Measurements from ENCODE around the gene OR2AJ1. TPM values are rescaled to one million over a fixed set of nuclear protein-coding genes. Genes with fewer than 3 reads are reported as not detected.

The OR2AJ1 gene
- total RNA-seq, 1 donor = not detected

GRCh38 chr1:247906504-247907047 lies 18.1 kb upstream of the OR2AJ1 start:
- H4K20me1 ChIP-seq (ENCODE audit: insufficient read depth, low read length) = no peaks in the 10 kb centered on the region
- H3K36me3 ChIP-seq (ENCODE audit: insufficient read depth, low read length) = no peaks in the 10 kb centered on the region
- H3K9me3 ChIP-seq (ENCODE audit: low read depth, low read length) = no peaks in the 10 kb centered on the region
- H3K27me3 ChIP-seq (ENCODE audit: insufficient read depth, low read length) = no peaks in the 10 kb centered on the region
- H2AFZ ChIP-seq (ENCODE audit: low read length) = no peak overlapping the region
- H3K4me3 ChIP-seq (ENCODE audit: insufficient read depth, low read length) = no peak overlapping the region
- H3K4me2 ChIP-seq (ENCODE audit: insufficient read depth, low read length) = no peak overlapping the region
- TF ChIP-seq CTCF (IDR thresholded peaks at IDR 0.05; ENCODE audit: extremely low read depth, low read depth, low read length) = no peak
- H3K4me1 ChIP-seq (ENCODE audit: insufficient read depth, low read length) = no peaks in the 10 kb centered on the region
- H3K79me2 ChIP-seq (ENCODE audit: insufficient read depth, low read length) = no peaks in the 10 kb centered on the region
- peak; percentile 62 for DNase-seq (ENCODE audit: insufficient read length, low spot score, missing footprints)
- no peak overlapping the region for H3K27ac ChIP-seq (ENCODE audit: low read depth, low read length)

GRCh38 chr1:247908766-247909165 lies 15.9 kb upstream of the OR2AJ1 start:
- Histone ChIP-seq H3K4me1 (ENCODE audit: insufficient read depth, low read length) (no peaks in the 10 kb centered on the region), H3K36me3 (ENCODE audit: insufficient read depth, low read length) (no peaks in the 10 kb centered on the region), H3K79me2 (ENCODE audit: insufficient read depth, low read length) (no peaks in the 10 kb centered on the region), H3K9me3 (ENCODE audit: low read depth, low read length) (no peaks in the 10 kb centered on the region), H3K27ac (ENCODE audit: low read depth, low read length) (no peak overlapping the region), H3K4me3 (ENCODE audit: insufficient read depth, low read length) (no peak overlapping the region), H2AFZ (ENCODE audit: low read length) (no peak overlapping the region), H3K4me2 (ENCODE audit: insufficient read depth, low read length) (no peak overlapping the region), H4K20me1 (ENCODE audit: insufficient read depth, low read length) (no peaks in the 10 kb centered on the region), H3K27me3 (ENCODE audit: insufficient read depth, low read length) (no peaks in the 10 kb centered on the region)
- TF ChIP-seq CTCF (IDR thresholded peaks at IDR 0.05; ENCODE audit: extremely low read depth, low read depth, low read length) = no peak
- no peak for DNase-seq (ENCODE audit: insufficient read length, low spot score, missing footprints)

- Histone ChIP-seq H3K4me1 (ENCODE audit: insufficient read depth, low read length) (no peaks in the 10 kb centered on the region), H2AFZ (ENCODE audit: low read length) (no peak overlapping the region), H3K36me3 (ENCODE audit: insufficient read depth, low read length) (no peaks in the 10 kb centered on the region), H3K4me3 (ENCODE audit: insufficient read depth, low read length) (no peak overlapping the region), H3K9me3 (ENCODE audit: low read depth, low read length) (peaks cover 3% of the 10 kb centered on the region), H3K79me2 (ENCODE audit: insufficient read depth, low read length) (no peaks in the 10 kb centered on the region), H3K27me3 (ENCODE audit: insufficient read depth, low read length) (no peaks in the 10 kb centered on the region), H3K4me2 (ENCODE audit: insufficient read depth, low read length) (no peak overlapping the region), H3K27ac (ENCODE audit: low read depth, low read length) (no peak overlapping the region), H4K20me1 (ENCODE audit: insufficient read depth, low read length) (no peaks in the 10 kb centered on the region)
- DNase-seq (ENCODE audit: insufficient read length, low spot score, missing footprints) = no peak
- TF ChIP-seq CTCF (IDR thresholded peaks at IDR 0.05; ENCODE audit: extremely low read depth, low read depth, low read length) = no peak
Measured at GRCh38 chr1:247913786-247914185, 10.9 kb upstream of the OR2AJ1 start.

- no peaks in the 10 kb centered on the region for H3K4me1 ChIP-seq (ENCODE audit: insufficient read depth, low read length)
- H3K27ac ChIP-seq (ENCODE audit: low read depth, low read length) = no peak overlapping the region
- H3K27me3 ChIP-seq (ENCODE audit: insufficient read depth, low read length) = no peaks in the 10 kb centered on the region
- H4K20me1 ChIP-seq (ENCODE audit: insufficient read depth, low read length) = no peaks in the 10 kb centered on the region
- peaks cover 3% of the 10 kb centered on the region for H3K9me3 ChIP-seq (ENCODE audit: low read depth, low read length)
- no peak overlapping the region for H2AFZ ChIP-seq (ENCODE audit: low read length)
- H3K79me2 ChIP-seq (ENCODE audit: insufficient read depth, low read length) = no peaks in the 10 kb centered on the region
- no peaks in the 10 kb centered on the region for H3K36me3 ChIP-seq (ENCODE audit: insufficient read depth, low read length)
- no peak for TF ChIP-seq CTCF (IDR thresholded peaks at IDR 0.05; ENCODE audit: extremely low read depth, low read depth, low read length)
- DNase-seq (ENCODE audit: insufficient read length, low spot score, missing footprints) = no peak
- no peak overlapping the region for H3K4me2 ChIP-seq (ENCODE audit: insufficient read depth, low read length)
- H3K4me3 ChIP-seq (ENCODE audit: insufficient read depth, low read length) = no peak overlapping the region
Measured at GRCh38 chr1:247914941-247915662, 9.6 kb upstream of the OR2AJ1 start.
